Muscle layer of colon (tissue), 2 donors: ENCODE measurements around the gene ABHD16B.

Experiments used
- H3K27ac ChIP-seq: one replicate; pipeline ENCODE4 v1.7.0; 2013; ENCODE audit warnings: low read depth, mild to moderate bottlenecking, low read length, moderate library complexity
- H3K27me3 ChIP-seq, 2 donors: one replicate each; pipeline ENCODE4 v1.7.0; 2013; ENCODE audit warnings: low read length in 2 of 2, mild to moderate bottlenecking in 2 of 2; ENCODE audit not compliant: insufficient read depth in 2 of 2, control insufficient read depth in 1 of 2
- H3K36me3 ChIP-seq: one replicate; pipeline ENCODE4 v1.7.0; 2013; ENCODE audit warnings: mild to moderate bottlenecking, low read length; ENCODE audit not compliant: insufficient read depth
- H3K4me1 ChIP-seq: one replicate; pipeline ENCODE4 v1.7.0; 2013; ENCODE audit warnings: mild to moderate bottlenecking, low read length; ENCODE audit not compliant: insufficient read depth
- H3K4me3 ChIP-seq, 2 donors: one replicate each; pipeline ENCODE4 v1.7.0; 2013; ENCODE audit warnings: low read length in 2 of 2, low read depth in 1 of 2, mild to moderate bottlenecking in 1 of 2, moderate library complexity in 1 of 2
- H3K9ac ChIP-seq: one replicate; pipeline ENCODE4 v1.7.0; 2013; ENCODE audit warnings: low read length
- H3K9me3 ChIP-seq: one replicate; pipeline ENCODE4 v1.7.0; 2013; ENCODE audit warnings: mild to moderate bottlenecking, low read length
- donor health status: abdominal sarcoma.
- donor health status: Adenocarcinoma of cecum.

The ABHD16B gene

GRCh38 chr20:63836458-63837344 lies 24.6 kb upstream of the ABHD16B start:
- Histone ChIP-seq H3K9ac (no peak overlapping the region), H3K27ac (no peak overlapping the region), H3K4me3 (no peak overlapping the region), H3K36me3 (no peaks in the 10 kb centered on the region), H3K27me3 (peaks cover 0 to 10% of the 10 kb centered on the region in 2 donors), H3K9me3 (no peaks in the 10 kb centered on the region), H3K4me1 (peaks cover 13% of the 10 kb centered on the region)

- H3K9me3 ChIP-seq = no peaks in the 10 kb centered on the region
- peaks cover 13% of the 10 kb centered on the region for H3K4me1 ChIP-seq
- H3K4me3 ChIP-seq = no peak overlapping the region
- H3K27ac ChIP-seq = no peak overlapping the region
- H3K27me3 ChIP-seq = peaks cover 0 to 2% of the 10 kb centered on the region in 2 donors
- H3K36me3 ChIP-seq = no peaks in the 10 kb centered on the region
- no peak overlapping the region for H3K9ac ChIP-seq
These were observed 23.8 kb upstream of the ABHD16B start for GRCh38 chr20:63837479-63837878.

- H3K27ac ChIP-seq = no peak overlapping the region
- H3K9ac ChIP-seq = no peak overlapping the region
- no peaks in the 10 kb centered on the region for H3K9me3 ChIP-seq
- H3K4me1 ChIP-seq = peaks cover 2% of the 10 kb centered on the region
- peaks cover 0 to 9% of the 10 kb centered on the region in 2 donors for H3K27me3 ChIP-seq
- no peaks in the 10 kb centered on the region for H3K36me3 ChIP-seq
- no peak overlapping the region for H3K4me3 ChIP-seq
These were observed 21.7 kb upstream of the ABHD16B start for GRCh38 chr20:63839620-63840019.

GRCh38 chr20:63840405-63840828 lies 20.9 kb upstream of the ABHD16B start:
- Histone ChIP-seq H3K4me1 (no peaks in the 10 kb centered on the region), H3K4me3 (no peak overlapping the region), H3K36me3 (no peaks in the 10 kb centered on the region), H3K27ac (no peak overlapping the region), H3K9ac (no peak overlapping the region), H3K9me3 (no peaks in the 10 kb centered on the region), H3K27me3 (peaks cover 0 to 15% of the 10 kb centered on the region in 2 donors)

GRCh38 chr20:63842258-63842657 lies 19.0 kb upstream of the ABHD16B start:
- H3K4me1 ChIP-seq = peaks cover 5% of the 10 kb centered on the region
- H3K27ac ChIP-seq = no peak overlapping the region
- peaks cover 4 to 25% of the 10 kb centered on the region in 2 donors for H3K27me3 ChIP-seq
- no peak overlapping the region for H3K4me3 ChIP-seq
- H3K9me3 ChIP-seq = no peaks in the 10 kb centered on the region
- no peak overlapping the region for H3K9ac ChIP-seq
- H3K36me3 ChIP-seq = no peaks in the 10 kb centered on the region

GRCh38 chr20:63843222-63843621 lies 18.1 kb upstream of the ABHD16B start:
- no peak overlapping the region for H3K9ac ChIP-seq
- H3K27ac ChIP-seq = no peak overlapping the region
- H3K36me3 ChIP-seq = no peaks in the 10 kb centered on the region
- H3K27me3 ChIP-seq = peaks cover 6 to 25% of the 10 kb centered on the region in 2 donors
- H3K9me3 ChIP-seq = no peaks in the 10 kb centered on the region
- H3K4me3 ChIP-seq = no peak overlapping the region
- peaks cover 5% of the 10 kb centered on the region for H3K4me1 ChIP-seq

- H3K36me3 ChIP-seq = no peaks in the 10 kb centered on the region
- no peaks in the 10 kb centered on the region for H3K9me3 ChIP-seq
- H3K9ac ChIP-seq = no peak overlapping the region
- no peak overlapping the region for H3K27ac ChIP-seq
- no peak overlapping the region for H3K4me3 ChIP-seq
- H3K27me3 ChIP-seq = peaks cover 6 to 25% of the 10 kb centered on the region in 2 donors
- peaks cover 5% of the 10 kb centered on the region for H3K4me1 ChIP-seq
These were observed 17.5 kb upstream of the ABHD16B start for GRCh38 chr20:63843778-63844177.

GRCh38 chr20:63844511-63844991 lies 16.7 kb upstream of the ABHD16B start:
- Histone ChIP-seq H3K27ac (no peak overlapping the region), H3K36me3 (no peaks in the 10 kb centered on the region), H3K9ac (no peak overlapping the region), H3K9me3 (no peaks in the 10 kb centered on the region), H3K4me1 (peaks cover 5% of the 10 kb centered on the region), H3K4me3 (no peak overlapping the region), H3K27me3 (peaks cover 6 to 25% of the 10 kb centered on the region in 2 donors)

GRCh38 chr20:63846128-63846771 lies 15.0 kb upstream of the ABHD16B start:
- H3K9me3 ChIP-seq = no peaks in the 10 kb centered on the region
- H3K27me3 ChIP-seq = peaks cover 6 to 25% of the 10 kb centered on the region in 2 donors
- no peak overlapping the region for H3K27ac ChIP-seq
- H3K36me3 ChIP-seq = no peaks in the 10 kb centered on the region
- H3K9ac ChIP-seq = no peak overlapping the region
- peaks cover 5% of the 10 kb centered on the region for H3K4me1 ChIP-seq
- no peak overlapping the region for H3K4me3 ChIP-seq

GRCh38 chr20:63846888-63847236 lies 14.4 kb upstream of the ABHD16B start:
- peaks cover 5% of the 10 kb centered on the region for H3K4me1 ChIP-seq
- H3K4me3 ChIP-seq = no peak overlapping the region
- peaks cover 6 to 25% of the 10 kb centered on the region in 2 donors for H3K27me3 ChIP-seq
- no peak overlapping the region for H3K27ac ChIP-seq
- H3K9me3 ChIP-seq = no peaks in the 10 kb centered on the region
- H3K9ac ChIP-seq = no peak overlapping the region
- H3K36me3 ChIP-seq = no peaks in the 10 kb centered on the region

GRCh38 chr20:63847237-63848002 lies 13.9 kb upstream of the ABHD16B start:
- Histone ChIP-seq H3K4me3 (no peak overlapping the region), H3K4me1 (peaks cover 5% of the 10 kb centered on the region), H3K9ac (no peak overlapping the region), H3K27ac (no peak overlapping the region), H3K27me3 (peaks cover 6 to 25% of the 10 kb centered on the region in 2 donors), H3K36me3 (no peaks in the 10 kb centered on the region), H3K9me3 (no peaks in the 10 kb centered on the region)
